SHP77 (cell line): ENCODE results near the gene OR51G2.

Experiments used
- DNase-seq, 2 experiments: peaks; one replicate each; lab custom pipeline; 2025; lab: John Stamatoyannopoulos, UW

OR51G2 gene

DNA sequence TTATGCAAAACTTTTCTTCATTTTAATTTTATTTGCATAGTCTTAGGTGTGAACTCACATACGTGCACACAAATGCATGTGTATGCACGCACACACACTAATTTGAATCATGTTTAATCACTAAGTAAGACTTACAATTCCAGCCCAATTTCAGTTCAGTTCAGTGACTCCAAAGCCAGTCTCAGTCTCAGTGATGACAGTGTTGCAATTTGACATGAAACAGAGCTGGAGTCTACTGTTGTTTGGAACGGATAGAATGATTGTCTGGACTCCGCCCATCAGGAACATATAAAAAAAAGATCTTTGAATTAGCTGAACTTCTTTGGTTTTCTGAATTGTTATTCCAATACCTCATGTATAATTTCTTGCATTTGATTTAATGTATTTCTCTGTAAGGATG, 55.3 kb downstream of the OR51G2 start:
- no peak for DNase-seq
